ENCODE data around the gene CREB3L1.
A peak's percentile ranks its signal among the peaks of the same experiment; 100 is the strongest.

Gene CREB3L1

GRCh38 chr11:46346886-46347636, 69.6 kb downstream of the CREB3L1 start, which contains the start of gene DGKZ:
TSS of gene DGKZ (plus strand) at chr11:46347463. CDS start at chr11:46347660, 197 bp downstream.
- peak; percentile 84 for DNase-seq (ENCODE audit: low read depth)

- no peak for DNase-seq (ENCODE audit: low read depth)
Measured at GRCh38 chr11:46347637-46348311, 70.3 kb downstream of the CREB3L1 start.

- DNase-seq (ENCODE audit: low read depth): peak; percentile 40
Measured at GRCh38 chr11:46348566-46349401, 71.3 kb downstream of the CREB3L1 start.

GRCh38 chr11:46350695-46351094, 73.2 kb downstream of the CREB3L1 start:
- no peak for DNase-seq (ENCODE audit: low read depth)

GRCh38 chr11:46351148-46351547, 73.7 kb downstream of the CREB3L1 start:
- DNase-seq (ENCODE audit: low read depth): no peak

- no peak for DNase-seq (ENCODE audit: low read depth)
Measured at GRCh38 chr11:46351606-46352005, 74.1 kb downstream of the CREB3L1 start.

- peak; percentile 67 for DNase-seq (ENCODE audit: low read depth)
Measured at GRCh38 chr11:46352063-46352841, 74.8 kb downstream of the CREB3L1 start.

GRCh38 chr11:46353698-46354097, 76.2 kb downstream of the CREB3L1 start:
- DNase-seq (ENCODE audit: low read depth): no peak

GRCh38 chr11:46356924-46357482, 79.5 kb downstream of the CREB3L1 start:
- DNase-seq (ENCODE audit: low read depth): no peak

- DNase-seq (ENCODE audit: low read depth): no peak
Measured at GRCh38 chr11:46357483-46357936, 80.0 kb downstream of the CREB3L1 start.

- DNase-seq (ENCODE audit: low read depth): no peak
Measured at GRCh38 chr11:46359953-46360352, 82.5 kb downstream of the CREB3L1 start.

- DNase-seq (ENCODE audit: low read depth): no peak
Measured at GRCh38 chr11:46360878-46361277, 83.4 kb downstream of the CREB3L1 start.

GRCh38 chr11:46361283-46362155, 84.1 kb downstream of the CREB3L1 start:
- DNase-seq (ENCODE audit: low read depth): peak; percentile 52

- DNase-seq (ENCODE audit: low read depth): no peak
Measured at GRCh38 chr11:46362156-46363030, 84.9 kb downstream of the CREB3L1 start.

- DNase-seq (ENCODE audit: low read depth): no peak
Measured at GRCh38 chr11:46363031-46363407, 85.6 kb downstream of the CREB3L1 start.

- no peak for DNase-seq (ENCODE audit: low read depth)
Measured at GRCh38 chr11:46363455-46364005, 86.1 kb downstream of the CREB3L1 start.

GRCh38 chr11:46364056-46364455, 86.6 kb downstream of the CREB3L1 start:
- no peak for DNase-seq (ENCODE audit: low read depth)

- no peak for DNase-seq (ENCODE audit: low read depth)
Measured at GRCh38 chr11:46364791-46365190, 87.3 kb downstream of the CREB3L1 start.

GRCh38 chr11:46366260-46366659, 88.8 kb downstream of the CREB3L1 start:
- DNase-seq (ENCODE audit: low read depth): no peak

All from activated T-cell treated with anti-CD3 and anti-CD28 coated beads for 1 hour (primary cell).